NAMALWA (cell line): ENCODE measurements around the gene MAGEB17.
"Not testable (repeated sequence)": the region's sequence is repeated elsewhere in the genome, so short reads cannot be mapped to it uniquely, and the experiment has no call there.

ENCODE experiments used
- DNase-seq: peaks from one replicate; pipeline ENCODE4 v3.0.0-alpha.2; 2015; ENCODE audit warnings: low spot score

The MAGEB17 gene

GRCh38 chrX:16156692-16157331 lies 10.5 kb upstream of the MAGEB17 start:
- DNase-seq = no peak

- DNase-seq = no peak
Measured at GRCh38 chrX:16160729-16161128, 6.6 kb upstream of the MAGEB17 start.

GRCh38 chrX:16161173-16161572 lies 6.1 kb upstream of the MAGEB17 start:
- not testable (repeated sequence) for DNase-seq

- DNase-seq = no peak
Measured at GRCh38 chrX:16162391-16162790, 4.9 kb upstream of the MAGEB17 start.

- no peak for DNase-seq
Measured at GRCh38 chrX:16164748-16165147, 2.5 kb upstream of the MAGEB17 start.

GRCh38 chrX:16171039-16171438 lies 3.8 kb downstream of the MAGEB17 start:
- DNase-seq = no peak

GRCh38 chrX:16171944-16172343 lies 4.7 kb downstream of the MAGEB17 start:
- no peak for DNase-seq

- no peak for DNase-seq
Measured at GRCh38 chrX:16172391-16172790, 5.1 kb downstream of the MAGEB17 start.

- no peak for DNase-seq
Measured at GRCh38 chrX:16175329-16176061, 8.2 kb downstream of the MAGEB17 start.

GRCh38 chrX:16177260-16177659 lies 10.0 kb downstream of the MAGEB17 start:
- no peak for DNase-seq

GRCh38 chrX:16183843-16184242 lies 16.6 kb downstream of the MAGEB17 start:
- DNase-seq = not testable (repeated sequence)

- DNase-seq = no peak
Measured at GRCh38 chrX:16185725-16186136, 18.4 kb downstream of the MAGEB17 start.

GRCh38 chrX:16186380-16187007 lies 19.2 kb downstream of the MAGEB17 start:
- DNase-seq = no peak

- DNase-seq = no peak
Measured at GRCh38 chrX:16187024-16187760, 19.9 kb downstream of the MAGEB17 start.

- no peak for DNase-seq
Measured at GRCh38 chrX:16188687-16189086, 21.4 kb downstream of the MAGEB17 start.

- DNase-seq = no peak
Measured at GRCh38 chrX:16191605-16192004, 24.3 kb downstream of the MAGEB17 start.

- DNase-seq = no peak
Measured at GRCh38 chrX:16196829-16197228, 29.5 kb downstream of the MAGEB17 start.

- no peak for DNase-seq
Measured at GRCh38 chrX:16199343-16199742, 32.1 kb downstream of the MAGEB17 start.

GRCh38 chrX:16202943-16203342 lies 35.7 kb downstream of the MAGEB17 start:
- no peak for DNase-seq

- no peak for DNase-seq
Measured at GRCh38 chrX:16204538-16204937, 37.3 kb downstream of the MAGEB17 start.

GRCh38 chrX:16205840-16206239 lies 38.6 kb downstream of the MAGEB17 start:
- no peak for DNase-seq

- no peak for DNase-seq
Measured at GRCh38 chrX:16207634-16208033, 40.4 kb downstream of the MAGEB17 start.

- no peak for DNase-seq
Measured at GRCh38 chrX:16208601-16209000, 41.3 kb downstream of the MAGEB17 start.
